IPS DF 4.7 (cell line): ENCODE results near the gene MAP3K5.

Experiments used
- DNase-seq: peaks from one replicate; pipeline ENCODE4 v3.0.0-alpha.2; 2013; ENCODE audit warnings: low spot score; ENCODE audit errors: extremely low read depth

The MAP3K5 gene

DNA sequence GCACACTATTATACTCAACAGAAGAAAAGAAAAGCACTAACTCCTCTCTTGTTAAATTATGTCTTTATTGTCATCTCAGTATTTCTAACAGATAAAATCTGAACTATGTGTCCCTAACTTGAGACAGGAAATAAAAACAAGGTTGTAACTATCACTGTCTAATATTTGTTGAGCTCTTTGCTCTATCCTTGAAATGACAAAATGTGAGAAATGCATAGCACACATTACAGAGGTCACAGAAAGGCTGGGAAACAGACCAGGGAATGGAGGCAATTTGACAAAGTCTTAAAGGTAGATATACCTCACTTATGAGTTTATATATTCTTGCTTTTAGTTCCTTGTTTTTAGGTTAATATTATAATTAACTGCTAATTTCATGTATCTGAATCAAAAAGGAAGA is 139.6 kb downstream of the MAP3K5 start:
- DNase-seq: no peak

DNA sequence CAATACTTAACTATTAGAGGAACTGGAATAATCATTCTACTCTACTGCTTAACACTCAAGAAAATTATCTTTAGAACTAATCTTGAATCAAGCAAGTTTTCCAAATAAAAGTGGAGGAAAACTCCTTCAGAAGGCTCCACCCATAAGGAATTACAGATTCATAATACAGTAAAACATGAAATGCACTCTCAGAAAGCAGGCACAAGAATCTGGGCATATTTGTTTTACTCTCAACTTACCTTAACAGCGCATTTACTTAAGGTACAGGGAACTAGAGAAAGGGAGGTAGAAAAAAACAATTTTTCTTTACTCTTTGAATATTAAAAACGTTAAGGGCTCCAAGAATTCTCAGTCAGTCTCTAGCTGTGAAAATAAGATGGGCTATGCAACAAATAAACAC is 140.3 kb downstream of the MAP3K5 start:
- DNase-seq: no peak

DNA sequence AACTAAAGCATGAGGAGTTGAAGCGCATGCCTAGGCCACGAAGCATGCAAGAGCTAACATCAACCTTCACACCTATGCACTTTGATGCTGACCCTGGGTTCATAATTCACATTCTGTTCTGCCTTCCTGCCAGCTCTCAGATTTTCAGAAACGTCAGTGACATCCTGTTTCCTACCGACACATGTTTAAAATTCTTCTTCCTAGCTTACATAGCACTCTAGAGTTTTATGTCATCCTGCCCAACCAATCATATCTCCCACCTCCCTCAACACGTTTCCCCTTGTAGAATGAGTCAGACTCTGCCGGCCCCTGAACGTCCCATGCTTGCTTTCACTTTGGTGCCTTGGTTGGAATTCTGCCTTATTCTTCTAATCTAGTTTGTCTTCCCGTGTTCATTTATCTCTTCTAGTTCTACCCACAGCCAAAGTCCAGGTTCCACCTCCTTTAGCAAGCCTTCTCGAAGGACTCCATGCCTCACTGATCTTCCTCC is 144.9 kb downstream of the MAP3K5 start:
- no peak for DNase-seq

DNA sequence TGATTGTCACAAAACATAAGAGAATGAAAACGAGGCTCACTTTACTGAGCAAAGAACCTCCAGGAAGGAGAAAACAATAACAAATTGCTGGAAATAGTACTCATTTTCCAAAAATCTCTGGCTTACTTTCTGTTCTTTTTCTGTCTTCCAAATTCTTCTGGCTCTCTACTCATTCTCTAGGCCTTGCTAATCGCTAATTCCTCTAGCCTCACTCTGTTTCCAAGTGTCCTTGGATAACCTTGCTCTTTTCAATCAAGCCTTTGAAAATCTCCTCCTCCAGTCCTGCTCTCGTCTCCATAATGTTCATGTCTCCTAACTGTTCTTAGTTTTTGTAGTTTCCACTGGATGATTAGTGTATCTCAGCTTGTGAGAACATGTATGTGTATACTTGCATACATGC is 145.9 kb downstream of the MAP3K5 start:
- DNase-seq: no peak

DNA sequence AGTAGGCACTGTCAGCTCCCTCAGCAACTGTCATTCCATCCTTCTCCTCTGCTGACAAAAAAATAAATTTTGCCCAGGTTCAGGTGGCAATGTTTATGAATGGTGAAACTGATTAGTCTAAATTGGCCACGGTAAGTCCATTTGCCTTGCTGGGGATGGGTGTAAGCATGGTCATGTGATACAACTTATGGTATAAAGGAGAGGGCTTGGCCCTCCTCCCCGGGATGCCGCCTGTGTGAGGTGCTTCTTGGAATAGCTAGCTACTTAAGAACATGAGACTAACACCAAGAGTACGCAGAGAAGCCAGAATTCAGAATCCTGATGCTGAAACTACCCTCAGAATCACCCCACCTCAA is 147.7 kb downstream of the MAP3K5 start:
- no peak for DNase-seq

DNA sequence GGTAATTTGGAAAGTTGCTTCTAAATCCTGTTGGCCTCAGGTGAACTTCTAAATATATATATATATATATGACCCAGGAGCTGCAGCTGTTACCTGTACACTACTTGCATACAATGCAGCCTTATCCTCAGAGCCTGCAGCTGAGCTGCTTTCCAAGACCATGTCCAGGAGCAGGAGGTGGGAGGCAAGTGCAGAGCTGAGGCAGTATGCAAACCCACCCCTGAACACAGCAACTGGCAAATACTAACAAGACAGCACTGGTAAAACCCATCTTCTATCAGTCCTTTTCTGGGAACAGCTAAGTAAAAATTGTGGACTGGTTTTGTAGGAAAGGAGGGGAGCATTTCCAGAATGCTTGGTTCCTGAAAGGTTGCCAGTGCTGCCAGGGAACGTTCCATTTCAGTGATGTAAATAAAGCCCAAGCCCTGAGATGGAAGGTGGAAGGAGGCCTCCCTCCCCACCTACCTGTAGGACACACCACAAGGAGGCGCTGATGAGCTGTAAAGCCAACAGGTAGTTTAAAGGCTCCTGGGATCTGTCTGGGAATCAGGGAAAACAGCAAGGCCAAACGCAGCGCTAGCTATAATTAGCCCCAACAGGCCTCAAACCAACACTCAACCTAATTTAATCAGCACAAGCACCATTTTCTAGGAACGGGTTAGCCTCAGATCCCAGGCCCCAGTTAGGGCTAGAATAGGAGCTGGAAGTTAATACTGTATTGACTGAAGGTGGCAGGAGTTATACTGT is 148.3 kb downstream of the MAP3K5 start:
- peak; percentile 86 for DNase-seq

DNA sequence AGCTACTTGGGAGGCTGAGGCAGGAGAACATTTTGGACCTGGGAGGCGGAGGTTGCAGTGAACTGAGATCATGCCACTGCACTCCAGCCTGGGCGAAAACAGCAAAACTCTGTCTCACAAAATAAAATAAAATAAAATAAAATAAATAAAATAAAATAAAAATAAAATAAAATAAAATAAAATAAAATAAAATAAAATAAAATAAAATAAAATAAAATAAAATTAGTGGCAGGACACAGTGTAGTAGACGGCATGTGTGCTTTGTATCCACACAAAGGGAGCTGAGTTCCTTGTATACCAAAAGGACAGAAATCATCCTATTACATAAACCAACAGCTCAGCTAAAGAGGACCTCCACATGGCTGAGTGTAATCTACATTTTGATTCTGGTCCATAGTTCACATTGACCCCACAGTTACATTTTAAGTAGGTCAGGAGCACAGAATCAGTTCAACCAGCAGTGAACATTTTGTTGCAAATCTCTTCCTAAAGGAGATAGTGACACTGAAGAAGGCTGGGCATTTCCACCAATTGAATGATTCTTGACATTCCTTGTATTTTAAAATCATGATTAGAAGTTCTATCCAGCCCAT is 150.3 kb downstream of the MAP3K5 start:
- no peak for DNase-seq

DNA sequence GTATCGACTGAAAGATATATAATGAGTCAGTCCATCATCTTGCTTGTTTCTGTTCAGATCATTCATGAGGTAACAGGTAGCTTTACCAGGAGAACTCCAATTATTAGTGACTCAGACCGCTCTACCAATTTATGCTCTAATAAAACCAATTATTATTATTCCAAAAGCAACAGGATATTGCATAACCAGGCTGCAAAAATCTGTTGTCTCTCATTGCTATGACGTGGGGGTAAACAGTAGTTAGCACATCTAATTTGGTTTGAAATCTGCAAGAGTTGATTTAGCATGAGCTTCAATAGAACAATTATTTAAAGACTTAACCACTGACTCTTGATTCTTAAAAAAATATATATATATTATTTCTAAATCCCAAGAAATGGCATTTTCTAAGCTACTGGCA is 151.1 kb downstream of the MAP3K5 start:
- DNase-seq: no peak

DNA sequence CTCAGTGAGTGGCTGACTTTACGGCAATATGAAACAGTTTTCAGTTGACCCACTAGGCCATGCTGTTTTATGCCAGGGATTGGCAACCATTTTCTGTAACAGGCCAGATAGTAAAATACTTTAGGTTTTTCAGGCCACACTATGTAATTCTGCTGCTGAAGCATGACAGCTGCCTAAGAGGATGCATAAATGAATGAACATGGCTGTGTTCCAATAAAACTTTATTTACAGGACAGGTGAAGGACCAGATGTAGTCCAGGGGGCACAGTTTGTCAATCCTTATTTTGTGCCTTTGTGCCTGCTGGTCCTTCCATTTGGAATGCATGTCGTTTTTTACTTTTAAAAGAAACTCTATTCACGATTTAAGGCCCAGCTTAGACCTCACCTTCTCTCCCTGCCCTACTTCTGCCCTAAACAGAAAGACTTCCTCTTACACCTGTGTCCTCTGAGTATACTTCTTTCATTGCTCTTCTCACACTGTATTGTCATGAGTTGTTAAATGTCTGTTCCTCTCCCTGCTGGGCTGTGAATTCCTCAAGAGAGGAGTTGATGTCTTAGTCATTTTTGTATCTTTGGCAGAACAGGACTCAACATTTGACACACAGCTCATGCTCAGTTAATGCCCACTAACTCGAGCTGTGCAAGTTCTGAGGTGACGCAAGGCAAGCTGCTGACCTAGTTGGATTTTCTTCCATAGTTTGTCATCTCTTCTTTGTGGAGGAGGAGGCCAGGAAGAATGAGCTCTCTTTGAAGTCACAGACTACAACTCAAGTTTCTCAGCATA is 152.0 kb downstream of the MAP3K5 start:
- no peak for DNase-seq

DNA sequence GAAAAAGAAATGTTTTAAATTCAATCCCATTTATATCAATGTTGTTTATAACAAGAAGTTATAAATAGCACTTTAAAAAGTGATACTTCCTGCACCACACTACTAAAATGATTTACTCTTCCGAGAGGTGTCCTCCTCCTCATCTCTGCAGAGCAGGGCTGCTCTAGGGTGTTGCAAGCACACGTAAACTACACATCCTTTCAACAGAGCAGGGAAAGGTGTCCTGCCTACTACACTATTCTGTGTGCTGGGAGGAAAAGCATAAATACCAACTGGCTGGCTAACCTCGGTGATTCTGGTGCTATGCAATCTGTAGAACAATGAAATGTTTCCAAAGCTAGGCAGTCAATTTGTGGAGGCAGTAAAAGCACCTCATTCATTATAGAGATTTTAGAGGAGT is 152.6 kb downstream of the MAP3K5 start:
- DNase-seq: no peak

DNA sequence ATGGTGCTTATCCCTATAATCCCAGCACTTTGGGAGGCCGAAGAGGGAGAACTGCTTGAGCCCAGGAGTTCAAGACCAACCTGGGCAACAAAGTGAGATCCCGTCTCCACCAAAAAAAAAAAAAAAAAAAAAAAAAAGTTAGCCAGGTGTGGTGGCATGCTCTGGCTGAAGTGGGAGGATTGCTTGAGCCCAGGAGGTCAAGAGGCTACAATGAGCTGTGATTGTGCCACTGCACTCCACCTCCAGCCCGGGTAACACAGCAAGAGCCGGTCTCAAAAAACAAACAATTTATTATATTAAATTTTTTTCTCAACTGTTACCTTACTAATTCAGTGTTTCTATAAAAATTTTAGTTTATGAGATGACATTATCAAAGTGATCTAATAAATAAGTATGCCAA is 156.7 kb downstream of the MAP3K5 start:
- DNase-seq: no peak

DNA sequence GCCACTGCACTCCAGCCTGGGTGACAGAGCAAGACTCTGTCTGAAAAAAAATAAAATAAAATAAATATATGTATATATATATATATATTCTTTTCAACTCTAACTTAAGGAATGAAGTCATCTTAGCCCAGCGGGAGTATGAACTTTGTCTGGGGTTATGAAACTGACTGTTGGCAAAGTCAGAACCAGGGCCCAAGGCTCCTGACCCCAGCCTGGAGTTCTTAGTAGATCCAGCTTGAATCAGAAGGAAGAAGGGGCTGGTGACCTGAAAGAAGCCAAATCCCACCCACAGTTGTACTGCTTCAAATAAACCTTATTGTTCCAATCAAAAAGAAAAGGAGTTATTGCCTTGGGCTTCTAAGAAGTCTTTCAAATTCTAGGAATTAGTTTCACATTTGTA is 158.9 kb downstream of the MAP3K5 start:
- DNase-seq: no peak

DNA sequence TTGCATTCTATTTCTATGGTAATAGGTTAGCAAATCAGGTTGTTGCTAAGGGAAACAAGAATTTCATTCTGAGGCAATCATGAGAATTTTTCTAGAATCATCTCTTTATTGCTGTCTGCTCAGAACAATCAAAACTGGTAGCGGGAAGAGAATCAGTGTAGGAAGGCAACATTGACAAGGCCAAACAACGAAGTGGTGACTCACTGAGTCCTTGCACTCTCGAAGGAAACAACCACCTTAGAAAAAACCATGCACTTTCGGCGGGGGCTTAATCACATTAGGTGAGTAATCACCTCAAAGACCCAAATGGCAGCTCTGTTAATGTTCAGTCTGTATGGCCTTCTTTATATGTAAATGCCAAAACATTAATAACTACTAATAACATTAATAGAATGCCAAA is 163.3 kb downstream of the MAP3K5 start:
- no peak for DNase-seq

DNA sequence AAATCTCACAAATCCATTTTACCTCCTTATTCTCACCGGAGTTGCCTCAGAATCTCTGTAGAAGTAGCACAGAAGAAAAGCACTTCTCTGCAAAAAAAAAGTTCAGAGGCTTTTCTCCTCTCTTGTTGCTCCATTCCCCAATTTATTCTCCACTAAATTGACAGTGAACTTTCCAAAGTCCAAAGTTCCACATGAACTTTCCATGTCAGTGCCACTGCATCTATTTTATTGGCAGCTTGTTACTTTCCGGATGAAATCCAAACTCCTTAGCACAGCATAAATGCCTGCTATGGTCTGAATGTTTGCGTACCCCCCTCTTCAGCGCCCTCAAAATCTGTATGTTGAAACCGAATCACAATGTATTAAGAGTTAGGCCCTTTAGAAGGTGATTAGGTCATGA is 165.1 kb downstream of the MAP3K5 start:
- DNase-seq: no peak

DNA sequence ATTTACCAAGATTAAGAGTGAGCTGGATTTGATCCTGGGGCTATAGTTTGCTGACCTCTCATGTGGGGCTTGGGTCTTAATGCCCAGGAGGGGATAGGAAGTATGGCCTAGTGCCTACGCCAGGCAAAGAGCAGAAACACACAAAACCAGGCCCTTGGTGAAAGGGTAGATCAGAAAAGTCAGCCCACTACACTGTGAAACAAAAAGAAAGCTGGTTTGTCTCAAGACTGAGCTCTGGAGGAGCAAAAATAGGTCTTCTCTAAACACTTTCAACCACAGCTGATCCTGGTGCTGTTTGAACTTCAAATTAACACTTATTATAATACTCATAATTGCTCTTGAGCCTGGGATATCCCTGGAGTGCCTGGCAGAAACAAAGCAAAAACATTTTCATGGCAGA is 167.0 kb downstream of the MAP3K5 start:
- no peak for DNase-seq

DNA sequence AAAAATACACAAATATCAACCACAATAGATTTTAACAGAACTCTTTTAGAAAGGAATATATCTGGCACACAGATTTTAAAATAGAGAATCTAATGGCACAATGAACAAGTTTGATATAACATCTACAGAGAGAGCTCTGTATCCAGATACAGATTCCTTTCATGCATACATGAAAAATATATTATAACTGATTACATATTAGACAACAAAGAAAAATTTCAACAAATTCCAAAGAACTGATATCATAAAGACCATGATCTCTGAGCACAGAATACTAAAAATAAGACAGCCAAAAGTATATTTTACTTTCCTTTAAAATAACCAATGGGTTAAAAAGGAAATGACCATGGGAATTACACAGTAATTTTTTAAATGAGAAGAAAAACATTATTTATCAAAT is 167.9 kb downstream of the MAP3K5 start:
- no peak for DNase-seq

DNA sequence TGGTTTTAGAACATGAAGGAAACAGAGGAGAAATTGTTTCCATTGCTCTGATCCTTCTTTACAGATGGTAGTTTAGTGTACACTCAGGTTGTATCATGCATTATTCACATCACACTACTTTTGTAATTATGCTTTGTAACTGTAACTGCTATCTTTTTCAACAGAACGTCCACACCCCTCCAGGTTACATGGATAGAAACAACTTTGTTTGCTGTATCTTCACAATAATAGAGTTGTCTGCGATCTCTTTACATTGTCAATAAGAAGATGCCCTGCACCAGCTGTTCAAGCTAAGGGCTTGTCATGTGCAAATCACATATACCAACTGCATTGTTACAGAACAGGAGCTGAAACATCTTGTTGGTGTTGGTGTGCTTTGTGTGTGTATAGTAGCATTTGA is 174.2 kb downstream of the MAP3K5 start:
- DNase-seq: no peak

DNA sequence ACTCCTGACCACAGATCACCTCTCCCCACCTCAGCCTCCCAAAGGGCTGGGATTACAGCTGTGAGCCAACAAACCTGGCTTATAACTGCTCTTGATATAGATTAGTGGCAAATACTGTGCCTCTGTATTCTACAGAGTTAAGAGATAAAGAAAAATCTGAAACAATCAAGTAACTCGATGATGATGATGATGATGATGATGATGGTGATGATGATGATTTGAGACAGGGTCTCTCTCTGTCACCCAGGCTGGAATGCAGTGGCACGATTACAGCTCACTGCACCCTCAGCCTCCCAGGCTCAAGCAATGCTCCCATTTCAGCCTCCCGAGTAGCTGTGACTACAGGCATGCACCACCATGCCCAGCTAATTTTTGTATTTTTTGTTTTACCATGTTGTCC is 175.8 kb downstream of the MAP3K5 start:
- DNase-seq: no peak

DNA sequence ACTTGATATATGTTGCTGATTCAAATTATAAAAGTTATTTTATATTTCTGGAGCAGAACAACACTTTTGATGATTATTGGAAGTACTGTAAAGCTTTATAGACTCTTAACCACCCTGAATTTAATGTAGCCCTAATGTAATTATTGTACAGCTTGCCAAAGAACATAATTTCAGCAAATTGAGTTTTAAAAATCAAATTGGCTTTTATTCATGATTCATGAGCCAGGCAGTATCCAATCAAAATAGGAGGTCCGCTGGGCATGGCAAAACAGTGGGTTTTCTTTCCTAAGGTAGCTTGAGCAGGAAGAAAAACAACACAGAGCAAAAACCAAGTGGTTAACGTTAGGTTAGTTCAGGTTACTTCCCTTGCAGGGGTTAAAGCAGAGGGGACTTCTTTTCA is 177.3 kb downstream of the MAP3K5 start:
- DNase-seq: no peak

DNA sequence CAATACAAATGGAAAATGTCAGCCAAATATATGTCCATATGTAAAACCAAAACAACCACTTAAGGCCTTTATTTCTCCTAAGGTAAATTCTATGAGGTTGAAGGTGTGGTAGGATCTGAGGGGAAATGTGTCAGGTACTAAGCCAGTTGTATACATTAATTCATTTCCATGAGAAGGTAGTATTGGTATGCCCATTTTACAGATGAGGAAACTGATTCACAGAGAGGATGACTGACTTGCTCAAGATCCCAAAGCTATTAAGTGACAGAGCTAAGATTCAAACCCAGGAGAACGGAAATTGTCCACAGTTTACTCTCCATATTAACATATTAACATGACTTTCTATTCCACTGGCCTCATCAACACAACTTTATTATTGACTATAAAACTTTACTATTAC is 177.9 kb downstream of the MAP3K5 start:
- DNase-seq: no peak

DNA sequence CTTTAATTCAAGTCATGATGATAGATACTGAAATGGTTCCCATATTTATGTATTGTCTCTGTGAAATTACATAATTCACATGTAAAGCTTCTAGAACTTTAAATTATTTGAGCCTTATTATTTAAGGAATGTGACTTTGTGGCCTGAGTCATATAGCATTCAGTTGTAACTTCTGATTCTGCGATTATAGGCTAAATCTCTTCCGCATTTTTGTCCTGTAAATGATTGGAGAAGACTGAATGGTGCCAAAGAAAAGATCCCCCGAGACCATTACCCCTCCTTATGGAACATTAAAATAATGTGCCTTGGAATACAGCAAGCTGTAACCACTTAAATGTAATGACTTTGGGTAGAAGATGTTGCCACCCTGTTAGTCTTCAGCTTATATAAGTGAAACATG is 178.8 kb downstream of the MAP3K5 start:
- no peak for DNase-seq

DNA sequence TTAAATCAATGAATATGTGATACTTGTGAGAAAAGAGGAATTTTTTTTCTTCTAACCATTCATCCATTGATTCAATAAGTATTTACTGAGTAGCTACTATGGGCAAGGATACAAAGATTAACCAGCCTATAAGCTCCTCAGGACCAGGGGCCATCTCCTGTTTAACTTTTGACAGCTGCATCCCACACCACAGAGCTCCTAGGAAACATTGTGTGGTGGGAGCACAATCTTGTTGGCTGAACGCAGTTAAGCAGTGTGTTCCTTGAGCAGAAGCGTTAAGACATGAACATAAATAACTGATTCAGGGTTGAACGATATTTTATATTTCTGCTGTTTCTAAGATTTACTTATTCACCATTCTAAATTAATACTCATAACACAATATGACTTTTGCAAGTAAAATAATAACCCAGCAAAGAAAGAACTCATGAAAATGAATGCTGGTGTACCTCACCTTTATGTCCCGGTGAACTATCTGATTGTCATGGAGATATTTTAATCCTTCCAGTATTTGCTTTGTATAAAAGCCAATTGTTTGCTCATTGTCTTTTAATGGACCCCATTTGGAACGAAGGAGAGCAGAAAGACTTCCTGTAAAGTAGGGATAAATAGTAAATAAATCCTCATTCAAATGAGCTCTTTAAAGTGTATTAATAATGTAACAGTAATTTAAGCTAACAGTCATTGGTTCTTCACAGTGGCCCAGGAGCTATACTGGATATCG is 179.4 kb downstream of the MAP3K5 start:
- no peak for DNase-seq
